ENCODE results near the gene ZNF622.

DNA sequence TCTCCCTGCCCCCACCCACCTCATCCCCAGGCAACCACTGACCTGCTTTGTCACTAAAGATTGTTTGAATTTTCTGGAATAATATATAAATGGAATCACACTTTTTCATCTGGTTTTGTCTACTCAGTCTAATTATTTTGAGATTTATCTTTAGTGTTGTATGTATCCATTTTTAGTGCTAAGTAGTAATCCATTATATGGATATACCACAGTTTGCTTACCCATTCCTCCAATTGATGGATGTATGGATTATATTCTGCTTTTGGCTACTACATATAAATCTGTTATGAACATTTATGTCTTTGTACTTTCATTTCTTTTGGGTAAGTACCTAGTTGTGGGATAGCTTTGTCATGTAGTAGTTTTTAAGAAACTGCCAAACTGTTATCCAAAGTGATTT lies 14.5 kb upstream of the ZNF622 start:
- no peak for TF ChIP-seq POLR2A (IDR thresholded peaks at IDR 0.05)
- TF ChIP-seq, protein P1, sequence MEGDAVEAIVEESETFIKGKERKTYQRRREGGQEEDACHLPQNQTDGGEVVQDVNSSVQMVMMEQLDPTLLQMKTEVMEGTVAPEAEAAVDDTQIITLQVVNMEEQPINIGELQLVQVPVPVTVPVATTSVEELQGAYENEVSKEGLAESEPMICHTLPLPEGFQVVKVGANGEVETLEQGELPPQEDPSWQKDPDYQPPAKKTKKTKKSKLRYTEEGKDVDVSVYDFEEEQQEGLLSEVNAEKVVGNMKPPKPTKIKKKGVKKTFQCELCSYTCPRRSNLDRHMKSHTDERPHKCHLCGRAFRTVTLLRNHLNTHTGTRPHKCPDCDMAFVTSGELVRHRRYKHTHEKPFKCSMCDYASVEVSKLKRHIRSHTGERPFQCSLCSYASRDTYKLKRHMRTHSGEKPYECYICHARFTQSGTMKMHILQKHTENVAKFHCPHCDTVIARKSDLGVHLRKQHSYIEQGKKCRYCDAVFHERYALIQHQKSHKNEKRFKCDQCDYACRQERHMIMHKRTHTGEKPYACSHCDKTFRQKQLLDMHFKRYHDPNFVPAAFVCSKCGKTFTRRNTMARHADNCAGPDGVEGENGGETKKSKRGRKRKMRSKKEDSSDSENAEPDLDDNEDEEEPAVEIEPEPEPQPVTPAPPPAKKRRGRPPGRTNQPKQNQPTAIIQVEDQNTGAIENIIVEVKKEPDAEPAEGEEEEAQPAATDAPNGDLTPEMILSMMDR (IDR thresholded peaks at IDR 0.05) = no peak
